Activated naive CD8-positive, alpha-beta T cell treated with anti-CD3 and anti-CD28 coated beads for 36 hours (primary cell): ENCODE results near the gene ZNF541. TPM values are rescaled to one million over a fixed set of nuclear protein-coding genes. Genes with fewer than 3 reads are reported as not detected.

Source experiments
- DNase-seq: peaks from one replicate; pipeline ENCODE4 v3.0.0; 2021
- H3K27ac Mint-ChIP-seq: one replicate; pipeline ENCODE4 v1.8.0; 2022; ENCODE audit warnings: mild to moderate bottlenecking, moderate library complexity, mixed read lengths
- H3K27me3 Mint-ChIP-seq: one replicate; pipeline ENCODE4 v1.8.0; 2022; ENCODE audit warnings: mild to moderate bottlenecking, mixed read lengths
- H3K36me3 Mint-ChIP-seq: one replicate; pipeline ENCODE4 v1.8.0; 2021; ENCODE audit warnings: mild to moderate bottlenecking, mixed read lengths
- H3K4me1 Mint-ChIP-seq: one replicate; pipeline ENCODE4 v1.8.0; 2021; ENCODE audit warnings: mixed read lengths
- H3K4me3 Mint-ChIP-seq: one replicate; pipeline ENCODE4 v1.8.0; 2022; ENCODE audit warnings: mild to moderate bottlenecking, moderate library complexity, mixed read lengths
- H3K9me3 Mint-ChIP-seq: one replicate; pipeline ENCODE4 v1.8.0; 2022; ENCODE audit warnings: mixed read lengths
- total RNA-seq, 2 experiments: library from RNA; stranded (reverse); gene quantifications; one replicate each; pipeline ENCODE4 v1.2.3, GENCODE V29; 2021

The ZNF541 gene
- total RNA-seq, 2 experiments from 2014 or later: 0.19 to 0.22 TPM

- no peaks in the 10 kb centered on the region for H3K36me3 Mint-ChIP-seq
- no peak overlapping the region for H3K27ac Mint-ChIP-seq
- H3K27me3 Mint-ChIP-seq: no peaks in the 10 kb centered on the region
Observed at GRCh38 chr19:47580397-47580796, 7.4 kb upstream of the ZNF541 start.

GRCh38 chr19:47572635-47573034 is 313 bp downstream of the ZNF541 start:
- Mint-ChIP-seq H3K27ac (no peak overlapping the region), H3K27me3 (peaks cover 10% of the 10 kb centered on the region), H3K4me1 (peaks cover 7% of the 10 kb centered on the region), H3K36me3 (no peaks in the 10 kb centered on the region), H3K9me3 (no peaks in the 10 kb centered on the region), H3K4me3 (peak overlapping the region; percentile 40)
- DNase-seq: no peak

More at GRCh38 chr19:47580397-47580796, 7.4 kb upstream of the ZNF541 start:
- Mint-ChIP-seq H3K4me1 (peaks cover 27% of the 10 kb centered on the region), H3K9me3 (peaks cover under 1% of the 10 kb centered on the region), H3K4me3 (no peak overlapping the region)
- DNase-seq: no peak

- H3K27ac Mint-ChIP-seq: no peak overlapping the region
- H3K27me3 Mint-ChIP-seq: peaks cover 10% of the 10 kb centered on the region
- no peak for DNase-seq
- H3K4me3 Mint-ChIP-seq: no peak overlapping the region
- H3K9me3 Mint-ChIP-seq: no peaks in the 10 kb centered on the region
- H3K36me3 Mint-ChIP-seq: no peaks in the 10 kb centered on the region
- H3K4me1 Mint-ChIP-seq: no peaks in the 10 kb centered on the region
Observed at GRCh38 chr19:47569331-47569730, 3.6 kb downstream of the ZNF541 start.

- no peaks in the 10 kb centered on the region for H3K36me3 Mint-ChIP-seq
- DNase-seq: no peak
- H3K4me1 Mint-ChIP-seq: peaks cover 3% of the 10 kb centered on the region
- no peaks in the 10 kb centered on the region for H3K9me3 Mint-ChIP-seq
- no peak overlapping the region for H3K4me3 Mint-ChIP-seq
- H3K27ac Mint-ChIP-seq: no peak overlapping the region
- H3K27me3 Mint-ChIP-seq: no peaks in the 10 kb centered on the region
Observed at GRCh38 chr19:47564081-47564480, 8.9 kb downstream of the ZNF541 start.

- Mint-ChIP-seq H3K27me3 (no peaks in the 10 kb centered on the region), H3K9me3 (no peaks in the 10 kb centered on the region), H3K36me3 (no peaks in the 10 kb centered on the region), H3K4me3 (no peak overlapping the region), H3K27ac (no peak overlapping the region), H3K4me1 (peaks cover 3% of the 10 kb centered on the region)
- no peak for DNase-seq
Observed at GRCh38 chr19:47561440-47562057, 11.4 kb downstream of the ZNF541 start.

GRCh38 chr19:47560999-47561398 is 11.9 kb downstream of the ZNF541 start:
- no peaks in the 10 kb centered on the region for H3K9me3 Mint-ChIP-seq
- no peak overlapping the region for H3K4me3 Mint-ChIP-seq
- no peak overlapping the region for H3K27ac Mint-ChIP-seq
- peaks cover 3% of the 10 kb centered on the region for H3K4me1 Mint-ChIP-seq
- DNase-seq: no peak
- no peaks in the 10 kb centered on the region for H3K36me3 Mint-ChIP-seq
- no peaks in the 10 kb centered on the region for H3K27me3 Mint-ChIP-seq

GRCh38 chr19:47550129-47550528 is 22.8 kb downstream of the ZNF541 start:
- H3K4me1 Mint-ChIP-seq: no peaks in the 10 kb centered on the region
- H3K36me3 Mint-ChIP-seq: no peaks in the 10 kb centered on the region
- peaks cover 4% of the 10 kb centered on the region for H3K27me3 Mint-ChIP-seq
- H3K9me3 Mint-ChIP-seq: no peaks in the 10 kb centered on the region
- no peak for DNase-seq
- no peak overlapping the region for H3K27ac Mint-ChIP-seq
- no peak overlapping the region for H3K4me3 Mint-ChIP-seq

- no peaks in the 10 kb centered on the region for H3K9me3 Mint-ChIP-seq
- no peak overlapping the region for H3K4me3 Mint-ChIP-seq
- H3K27ac Mint-ChIP-seq: no peak overlapping the region
- H3K27me3 Mint-ChIP-seq: peaks cover 10% of the 10 kb centered on the region
- no peak for DNase-seq
- H3K36me3 Mint-ChIP-seq: no peaks in the 10 kb centered on the region
- peaks cover 2% of the 10 kb centered on the region for H3K4me1 Mint-ChIP-seq
Observed at GRCh38 chr19:47549261-47549862, 23.6 kb downstream of the ZNF541 start.

GRCh38 chr19:47547199-47547598 is 25.7 kb downstream of the ZNF541 start:
- no peak for DNase-seq
- Mint-ChIP-seq H3K4me1 (peaks cover 4% of the 10 kb centered on the region), H3K27ac (no peak overlapping the region), H3K9me3 (no peaks in the 10 kb centered on the region), H3K27me3 (peaks cover 16% of the 10 kb centered on the region), H3K4me3 (no peak overlapping the region), H3K36me3 (no peaks in the 10 kb centered on the region)

- H3K36me3 Mint-ChIP-seq: no peaks in the 10 kb centered on the region
Observed at GRCh38 chr19:47545061-47545948, 27.6 kb downstream of the ZNF541 start.

GRCh38 chr19:47544476-47544875 is 28.5 kb downstream of the ZNF541 start:
- peaks cover 17% of the 10 kb centered on the region for H3K4me1 Mint-ChIP-seq
- H3K27ac Mint-ChIP-seq: no peak overlapping the region
- DNase-seq: no peak
- H3K36me3 Mint-ChIP-seq: no peaks in the 10 kb centered on the region
- peaks cover 16% of the 10 kb centered on the region for H3K27me3 Mint-ChIP-seq
- no peak overlapping the region for H3K4me3 Mint-ChIP-seq
- H3K9me3 Mint-ChIP-seq: no peaks in the 10 kb centered on the region

More at GRCh38 chr19:47545061-47545948, 27.6 kb downstream of the ZNF541 start:
- H3K9me3 Mint-ChIP-seq: no peaks in the 10 kb centered on the region
- H3K4me3 Mint-ChIP-seq: no peak overlapping the region
- H3K27ac Mint-ChIP-seq: no peak overlapping the region
- peaks cover 16% of the 10 kb centered on the region for H3K27me3 Mint-ChIP-seq
- peaks cover 17% of the 10 kb centered on the region for H3K4me1 Mint-ChIP-seq
- peak; percentile 14 for DNase-seq

- no peaks in the 10 kb centered on the region for H3K36me3 Mint-ChIP-seq
- DNase-seq: no peak
- no peaks in the 10 kb centered on the region for H3K9me3 Mint-ChIP-seq
- H3K4me3 Mint-ChIP-seq: no peak overlapping the region
- no peak overlapping the region for H3K27ac Mint-ChIP-seq
- peaks cover 17% of the 10 kb centered on the region for H3K4me1 Mint-ChIP-seq
- peaks cover 16% of the 10 kb centered on the region for H3K27me3 Mint-ChIP-seq
Observed at GRCh38 chr19:47544075-47544474, 28.9 kb downstream of the ZNF541 start.

- Mint-ChIP-seq H3K4me1 (peaks cover 17% of the 10 kb centered on the region), H3K9me3 (no peaks in the 10 kb centered on the region), H3K36me3 (no peaks in the 10 kb centered on the region), H3K4me3 (no peak overlapping the region), H3K27me3 (peaks cover 16% of the 10 kb centered on the region), H3K27ac (peak overlapping the region; percentile 57)
- DNase-seq: no peak
Observed at GRCh38 chr19:47542030-47542475, 30.9 kb downstream of the ZNF541 start.

GRCh38 chr19:47541518-47541917 is 31.4 kb downstream of the ZNF541 start:
- Mint-ChIP-seq H3K9me3 (no peaks in the 10 kb centered on the region), H3K27ac (peak overlapping the region; percentile 57), H3K4me1 (peaks cover 17% of the 10 kb centered on the region), H3K27me3 (peaks cover 16% of the 10 kb centered on the region), H3K36me3 (no peaks in the 10 kb centered on the region), H3K4me3 (no peak overlapping the region)
- peak; percentile 19 for DNase-seq

- H3K4me1 Mint-ChIP-seq: peaks cover 17% of the 10 kb centered on the region
- H3K36me3 Mint-ChIP-seq: no peaks in the 10 kb centered on the region
- H3K4me3 Mint-ChIP-seq: no peak overlapping the region
- no peaks in the 10 kb centered on the region for H3K9me3 Mint-ChIP-seq
- no peak overlapping the region for H3K27ac Mint-ChIP-seq
- no peak for DNase-seq
- H3K27me3 Mint-ChIP-seq: peaks cover 13% of the 10 kb centered on the region
Observed at GRCh38 chr19:47540748-47541147, 32.2 kb downstream of the ZNF541 start.
